Measurements from ENCODE around the gene RPL18A. TPM values are rescaled to one million over a fixed set of nuclear protein-coding genes. Genes with fewer than 3 reads are reported as not detected.

RPL18A gene
- total and polyA plus RNA-seq, 8 donors, result 1,116 to 2,379 (median 1,425) TPM

GRCh38 chr19:17834350-17835181, 25.1 kb upstream of the RPL18A start:
- WGBS, 2 donors, result 59 to 73% methylated on average over 27 of the region's 27 CpGs
- TF ChIP-seq CTCF (IDR thresholded peaks at IDR 0.05), result no peak
- no peak overlapping the region for H3K27ac ChIP-seq
- no peaks in the 10 kb centered on the region for H3K36me3 ChIP-seq
- no peak for FAIRE-seq
- no peaks in the 10 kb centered on the region for H3K4me1 ChIP-seq
- H3K27me3 ChIP-seq, result no peaks in the 10 kb centered on the region
- DNase-seq, result no peak
- ATAC-seq, result no peak
- no peak overlapping the region for H3K4me3 ChIP-seq
- H3K9me3 ChIP-seq, result no peaks in the 10 kb centered on the region
- intact Hi-C loops (cut with DNase I), result no loop called here

- Histone ChIP-seq H3K4me3 (no peak overlapping the region), H3K9me3 (no peaks in the 10 kb centered on the region), H3K27ac (no peak overlapping the region), H3K27me3 (no peaks in the 10 kb centered on the region), H3K36me3 (no peaks in the 10 kb centered on the region), H3K4me1 (no peaks in the 10 kb centered on the region)
- no peak for ATAC-seq
- WGBS, 2 donors, result 54 to 63% methylated on average over 8 of the region's 8 CpGs
- DNase-seq, result no peak
- intact Hi-C loops (cut with DNase I), result no loop called here
- no peak for FAIRE-seq
- TF ChIP-seq CTCF (IDR thresholded peaks at IDR 0.05), result no peak
Observed at GRCh38 chr19:17835182-17836006, 24.3 kb upstream of the RPL18A start.

- TF ChIP-seq CTCF (IDR thresholded peaks at IDR 0.05), result no peak
- Histone ChIP-seq H3K4me3 (no peak overlapping the region), H3K27me3 (no peaks in the 10 kb centered on the region), H3K4me1 (no peaks in the 10 kb centered on the region), H3K36me3 (no peaks in the 10 kb centered on the region), H3K9me3 (no peaks in the 10 kb centered on the region), H3K27ac (no peak overlapping the region)
- intact Hi-C loops (cut with DNase I), result no loop called here
- ATAC-seq, result no peak
- no peak for DNase-seq
- FAIRE-seq, result no peak
- 47 to 56% methylated on average over 4 of the region's 4 CpGs for WGBS, 2 donors
Observed at GRCh38 chr19:17836530-17836929, 23.2 kb upstream of the RPL18A start.

- FAIRE-seq (no peak), ATAC-seq (no peak), DNase-seq (no peak)
- Histone ChIP-seq H3K36me3 (no peaks in the 10 kb centered on the region), H3K4me1 (peaks cover 0 to 4% (median 0%) of the 10 kb centered on the region in 3 donors), H3K27me3 (no peaks in the 10 kb centered on the region), H3K9me3 (no peaks in the 10 kb centered on the region), H3K27ac (no peak overlapping the region), H3K4me3 (no peak overlapping the region)
- TF ChIP-seq CTCF (IDR thresholded peaks at IDR 0.05), result no peak
- WGBS, 2 donors, result 68 to 84% methylated on average over 7 of the region's 7 CpGs
- intact Hi-C loops (cut with DNase I), result no loop called here
Observed at GRCh38 chr19:17837972-17838371, 21.7 kb upstream of the RPL18A start.

Data from pancreas (tissue), 10 donors.